ENCODE data around the gene CYP24A1.

GRCh38 chr20:54105653-54106052 lies 68.1 kb downstream of the CYP24A1 start:
- TF ChIP-seq CTCF (optimal IDR thresholded peaks at IDR 0.05 in 1 of 3, IDR thresholded peaks at IDR 0.05 in 1 of 3, conservative IDR thresholded peaks at IDR 0.05 in 1 of 3; ENCODE audit: extremely low read depth in 1 of 3, insufficient read depth in 2 of 3, low read length in 3 of 3) (no peak), EZH2 (IDR thresholded peaks at IDR 0.05; ENCODE audit: low read length) (no peak)
